Measurements from ENCODE around the gene KBTBD4. TPM values are rescaled to one million over a fixed set of nuclear protein-coding genes. Genes with fewer than 3 reads are reported as not detected.
"Not testable (repeated sequence)": the region's sequence is repeated elsewhere in the genome, so short reads cannot be mapped to it uniquely, and the experiment has no call there.

Gene KBTBD4
- total RNA-seq, 1 donor from 2014 or later, result 14.2 TPM

GRCh38 chr11:47550288-47551047 is 28.3 kb downstream of the KBTBD4 start:
- H3K36me3 Mint-ChIP-seq (ENCODE audit: low read depth), result peaks cover 33% of the 10 kb centered on the region
- H3K27ac Mint-ChIP-seq, result peak overlapping the region; percentile 66
- DNase-seq (ENCODE audit: low spot score), result no peak
- intact Hi-C loops (cut with micrococcal nuclease), result loop anchor here (5.0 to 10.0 kb wide), 2 partner anchors 64 to 123 kb away; partner anchors contain the start of gene PSMC3
- H3K4me3 Mint-ChIP-seq (ENCODE audit: low read depth), result peak overlapping the region; percentile 100
- no peaks in the 10 kb centered on the region for H3K27me3 Mint-ChIP-seq (ENCODE audit: low read depth)
- peaks cover 36% of the 10 kb centered on the region for H3K4me1 Mint-ChIP-seq (ENCODE audit: low read depth)
- no peaks in the 10 kb centered on the region for H3K9me3 Mint-ChIP-seq

DNA sequence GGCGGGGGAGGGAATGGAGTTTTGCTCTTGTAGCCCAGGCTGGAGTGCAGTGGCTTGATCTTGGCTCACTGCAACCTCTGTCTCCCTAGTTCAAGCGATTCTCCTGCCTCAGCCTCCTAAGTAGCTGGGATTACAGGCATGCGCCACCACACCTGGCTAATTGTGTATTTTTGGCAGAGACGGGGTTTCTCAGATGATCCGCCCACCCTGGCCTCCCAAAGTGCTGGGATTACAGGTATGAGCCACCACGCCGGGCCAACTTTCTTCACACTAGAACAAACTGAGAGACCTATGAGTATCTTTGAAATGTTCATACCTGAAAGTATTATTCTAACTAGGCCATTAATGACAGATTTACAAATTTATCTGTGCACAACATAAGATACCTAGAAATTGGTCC is 32.5 kb downstream of the KBTBD4 start:
- H3K9me3 Mint-ChIP-seq; intact Hi-C loops (cut with micrococcal nuclease); DNase-seq (ENCODE audit: low spot score); H3K27me3 Mint-ChIP-seq (ENCODE audit: low read depth); H3K27ac Mint-ChIP-seq; H3K4me3 Mint-ChIP-seq (ENCODE audit: low read depth): not testable (repeated sequence)
- peaks cover 29% of the 10 kb centered on the region for H3K36me3 Mint-ChIP-seq (ENCODE audit: low read depth)
- H3K4me1 Mint-ChIP-seq (ENCODE audit: low read depth), result peaks cover 32% of the 10 kb centered on the region

DNA sequence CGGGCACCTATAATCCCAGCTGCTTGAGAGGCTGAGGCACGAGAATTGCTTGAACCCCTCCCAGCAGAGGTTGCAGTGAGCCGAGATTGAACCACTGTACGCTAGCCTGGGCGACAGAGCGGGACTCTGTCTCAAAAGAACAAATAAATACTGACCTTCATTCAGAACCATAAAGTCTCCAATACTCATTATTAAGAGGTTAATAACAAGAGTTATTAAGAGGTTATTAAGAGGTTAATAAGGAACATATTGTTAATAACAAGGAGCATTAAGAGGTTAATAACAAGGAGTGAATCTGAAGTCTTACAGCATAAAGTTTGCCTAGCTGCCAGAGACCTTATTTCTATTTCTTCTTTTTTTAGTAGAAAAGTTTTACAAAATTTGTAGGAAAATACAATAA is 33.5 kb downstream of the KBTBD4 start:
- H3K36me3 Mint-ChIP-seq (ENCODE audit: low read depth), result peaks cover 29% of the 10 kb centered on the region
- H3K9me3 Mint-ChIP-seq, result no peaks in the 10 kb centered on the region
- peaks cover 32% of the 10 kb centered on the region for H3K4me1 Mint-ChIP-seq (ENCODE audit: low read depth)
- H3K4me3 Mint-ChIP-seq (ENCODE audit: low read depth), result no peak overlapping the region
- no peaks in the 10 kb centered on the region for H3K27me3 Mint-ChIP-seq (ENCODE audit: low read depth)
- DNase-seq (ENCODE audit: low spot score), result no peak
- intact Hi-C loops (cut with micrococcal nuclease), result no loop called here
- no peak overlapping the region for H3K27ac Mint-ChIP-seq

- no peaks in the 10 kb centered on the region for H3K9me3 Mint-ChIP-seq
- peaks cover 30% of the 10 kb centered on the region for H3K4me1 Mint-ChIP-seq (ENCODE audit: low read depth)
- H3K27ac Mint-ChIP-seq, result peak overlapping the region; percentile 84
- H3K27me3 Mint-ChIP-seq (ENCODE audit: low read depth), result no peaks in the 10 kb centered on the region
- intact Hi-C loops (cut with micrococcal nuclease), result loop anchor here (2.0 kb wide), 1 partner anchor 26 kb away; no protein-coding TSS in a partner anchor
- peaks cover 29% of the 10 kb centered on the region for H3K36me3 Mint-ChIP-seq (ENCODE audit: low read depth)
- no peak for DNase-seq (ENCODE audit: low spot score)
- peak overlapping the region; percentile 30 for H3K4me3 Mint-ChIP-seq (ENCODE audit: low read depth)
Measured at GRCh38 chr11:47541070-47541469, 37.7 kb downstream of the KBTBD4 start.

GRCh38 chr11:47539681-47540039 is 39.1 kb downstream of the KBTBD4 start:
- Mint-ChIP-seq H3K36me3 (ENCODE audit: low read depth) (peaks cover 36% of the 10 kb centered on the region), H3K27me3 (ENCODE audit: low read depth) (no peaks in the 10 kb centered on the region)
- intact Hi-C loops (cut with micrococcal nuclease), result loop anchor here (2.0 kb wide), 1 partner anchor 25 kb away; no protein-coding TSS in a partner anchor

DNA sequence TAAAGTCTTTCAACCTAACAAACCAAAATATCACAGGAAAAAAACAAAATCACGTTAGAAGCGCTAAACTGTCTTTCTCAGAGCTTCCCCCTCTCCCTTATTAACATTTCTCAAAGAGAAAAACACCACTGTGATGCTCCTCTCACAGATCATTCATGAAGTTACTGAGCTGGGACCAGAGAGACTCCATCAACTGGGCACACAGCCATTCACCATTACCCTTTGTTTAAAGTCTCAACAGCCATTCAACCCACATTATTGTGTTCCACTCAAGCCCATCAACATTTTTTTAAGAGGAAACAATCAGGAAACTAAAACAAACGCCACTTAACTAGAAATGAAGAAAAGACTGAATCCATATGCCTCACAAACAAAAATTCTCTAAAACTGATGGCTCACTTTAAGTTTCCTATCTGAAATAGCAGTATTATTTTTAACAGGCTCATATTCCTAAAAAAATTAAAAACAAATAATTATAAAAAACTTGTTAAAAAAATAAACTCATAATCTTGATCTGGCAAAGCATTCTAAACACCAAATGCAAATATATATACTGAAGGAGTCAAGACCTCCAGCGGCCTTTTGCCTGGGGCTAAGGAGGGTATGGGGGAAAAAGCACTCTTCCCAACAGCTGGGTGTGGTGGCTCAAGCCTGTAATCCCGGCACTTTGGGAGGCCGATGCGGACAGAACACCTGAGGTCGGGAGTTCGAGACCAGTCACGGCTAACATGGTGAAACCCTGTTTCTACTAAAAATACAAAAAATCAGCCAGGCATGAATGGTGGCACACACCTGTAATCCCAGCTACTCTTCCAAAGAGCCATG is 39.8 kb downstream of the KBTBD4 start:
- intact Hi-C loops (cut with micrococcal nuclease), result no loop called here
- Mint-ChIP-seq H3K4me1 (ENCODE audit: low read depth) (peaks cover 29% of the 10 kb centered on the region), H3K27me3 (ENCODE audit: low read depth) (no peaks in the 10 kb centered on the region), H3K27ac (no peak overlapping the region), H3K4me3 (ENCODE audit: low read depth) (no peak overlapping the region), H3K9me3 (no peaks in the 10 kb centered on the region), H3K36me3 (ENCODE audit: low read depth) (peaks cover 31% of the 10 kb centered on the region)
- no peak for DNase-seq (ENCODE audit: low spot score)

More at GRCh38 chr11:47539681-47540039, 39.1 kb downstream of the KBTBD4 start:
- H3K4me1 Mint-ChIP-seq (ENCODE audit: low read depth), result peaks cover 30% of the 10 kb centered on the region
- no peaks in the 10 kb centered on the region for H3K9me3 Mint-ChIP-seq
- H3K27ac Mint-ChIP-seq, result peak overlapping the region; percentile 84
- no peak overlapping the region for H3K4me3 Mint-ChIP-seq (ENCODE audit: low read depth)
- DNase-seq (ENCODE audit: low spot score), result no peak

DNA sequence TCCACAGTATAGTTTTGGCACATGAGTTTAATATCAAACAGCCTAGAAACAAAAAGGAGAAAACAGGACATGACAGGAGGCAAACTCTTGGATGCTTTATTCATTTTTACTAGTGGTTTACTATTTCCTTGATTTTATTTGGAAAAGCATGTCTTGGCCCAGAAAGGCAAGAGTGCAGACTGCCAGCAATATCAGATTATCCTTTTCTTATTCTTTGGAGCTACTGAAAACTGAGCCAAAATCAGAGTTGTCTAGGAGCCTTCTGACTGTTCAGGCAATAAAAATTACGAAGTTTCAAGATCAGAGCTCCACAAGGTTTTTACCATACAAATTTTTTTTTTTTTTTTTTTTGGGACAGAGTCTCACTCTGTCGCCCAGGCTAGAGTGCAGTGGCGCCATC is 41.9 kb downstream of the KBTBD4 start:
- intact Hi-C loops (cut with micrococcal nuclease), result no loop called here
- peaks cover 29% of the 10 kb centered on the region for H3K36me3 Mint-ChIP-seq (ENCODE audit: low read depth)

GRCh38 chr11:47534704-47535251 is 44.0 kb downstream of the KBTBD4 start:
- intact Hi-C loops (cut with micrococcal nuclease), result no loop called here
- peaks cover 21% of the 10 kb centered on the region for H3K4me1 Mint-ChIP-seq (ENCODE audit: low read depth)
- H3K9me3 Mint-ChIP-seq, result no peaks in the 10 kb centered on the region
- no peaks in the 10 kb centered on the region for H3K27me3 Mint-ChIP-seq (ENCODE audit: low read depth)
- H3K4me3 Mint-ChIP-seq (ENCODE audit: low read depth), result no peak overlapping the region
- peak overlapping the region; percentile 17 for H3K27ac Mint-ChIP-seq
- peaks cover 22% of the 10 kb centered on the region for H3K36me3 Mint-ChIP-seq (ENCODE audit: low read depth)
- DNase-seq (ENCODE audit: low spot score), result no peak

More for the DNA sequence above, 41.9 kb downstream of the KBTBD4 start:
- Mint-ChIP-seq H3K27me3 (ENCODE audit: low read depth) (no peaks in the 10 kb centered on the region), H3K4me3 (ENCODE audit: low read depth) (no peak overlapping the region), H3K27ac (no peak overlapping the region), H3K9me3 (no peaks in the 10 kb centered on the region), H3K4me1 (ENCODE audit: low read depth) (peaks cover 32% of the 10 kb centered on the region)
- DNase-seq (ENCODE audit: low spot score), result no peak

DNA sequence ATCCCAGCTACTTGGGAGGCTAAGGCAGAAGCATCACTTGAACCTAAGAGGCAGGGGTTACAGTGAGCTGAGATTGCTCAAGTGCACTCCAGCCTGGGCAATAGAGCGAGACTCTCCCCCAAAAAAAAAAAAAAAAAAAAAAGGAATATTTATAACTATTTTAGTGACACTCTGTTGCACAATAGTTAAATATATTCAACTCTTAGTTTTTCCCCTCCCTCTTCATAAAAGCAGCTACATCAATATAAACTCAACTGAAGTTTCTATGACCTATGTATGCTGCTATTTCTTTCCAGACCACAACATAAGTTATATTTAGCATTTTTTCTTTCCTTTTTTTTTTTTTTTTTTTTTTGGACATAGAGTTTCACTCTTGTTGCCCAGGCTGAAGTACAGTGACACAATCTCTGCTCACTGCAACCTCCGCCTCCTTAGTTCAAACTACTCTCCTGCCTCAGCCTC is 45.0 kb downstream of the KBTBD4 start:
- Mint-ChIP-seq H3K4me3 (ENCODE audit: low read depth) (no peak overlapping the region), H3K27me3 (ENCODE audit: low read depth) (no peaks in the 10 kb centered on the region), H3K27ac (no peak overlapping the region), H3K4me1 (ENCODE audit: low read depth) (peaks cover 17% of the 10 kb centered on the region), H3K9me3 (no peaks in the 10 kb centered on the region), H3K36me3 (ENCODE audit: low read depth) (peaks cover 17% of the 10 kb centered on the region)
- intact Hi-C loops (cut with micrococcal nuclease), result no loop called here
- no peak for DNase-seq (ENCODE audit: low spot score)

- DNase-seq (ENCODE audit: low spot score), result no peak
- Mint-ChIP-seq H3K27ac (peak overlapping the region; percentile 1), H3K4me1 (ENCODE audit: low read depth) (peaks cover 14% of the 10 kb centered on the region), H3K36me3 (ENCODE audit: low read depth) (peaks cover 18% of the 10 kb centered on the region), H3K4me3 (ENCODE audit: low read depth) (no peak overlapping the region), H3K9me3 (no peaks in the 10 kb centered on the region), H3K27me3 (ENCODE audit: low read depth) (no peaks in the 10 kb centered on the region)
- intact Hi-C loops (cut with micrococcal nuclease), result no loop called here
Measured at GRCh38 chr11:47532597-47533213, 46.1 kb downstream of the KBTBD4 start.

- DNase-seq (ENCODE audit: low spot score), result no peak
- Mint-ChIP-seq H3K4me3 (ENCODE audit: low read depth) (no peak overlapping the region), H3K36me3 (ENCODE audit: low read depth) (peaks cover 18% of the 10 kb centered on the region), H3K27me3 (ENCODE audit: low read depth) (no peaks in the 10 kb centered on the region), H3K27ac (peak overlapping the region; percentile 22), H3K4me1 (ENCODE audit: low read depth) (peaks cover 14% of the 10 kb centered on the region), H3K9me3 (no peaks in the 10 kb centered on the region)
- intact Hi-C loops (cut with micrococcal nuclease), result no loop called here
Measured at GRCh38 chr11:47531666-47532065, 47.1 kb downstream of the KBTBD4 start.

DNA sequence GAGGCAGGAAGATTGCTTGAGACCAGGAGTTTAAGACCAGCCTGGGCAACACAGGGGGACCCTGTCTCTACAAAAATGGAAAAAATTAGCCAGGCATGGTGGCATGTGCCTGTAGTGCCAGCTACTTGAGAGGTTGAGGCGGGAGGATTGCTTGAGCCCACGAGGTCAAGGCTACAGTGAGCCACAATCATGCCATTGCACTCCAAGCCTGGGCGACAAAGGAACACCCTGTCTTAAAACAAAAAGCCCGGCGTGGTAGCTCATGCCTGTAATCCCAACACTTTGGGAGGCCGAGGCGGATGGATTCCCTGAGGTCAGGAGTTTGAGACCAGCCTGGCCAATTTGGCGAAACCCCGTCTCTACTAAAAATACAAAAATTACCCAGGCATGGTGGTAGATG is 48.0 kb downstream of the KBTBD4 start:
- H3K27me3 Mint-ChIP-seq (ENCODE audit: low read depth); H3K27ac Mint-ChIP-seq; H3K4me3 Mint-ChIP-seq (ENCODE audit: low read depth); DNase-seq (ENCODE audit: low spot score); intact Hi-C loops (cut with micrococcal nuclease); H3K9me3 Mint-ChIP-seq: not testable (repeated sequence)
- Mint-ChIP-seq H3K36me3 (ENCODE audit: low read depth) (peaks cover 17% of the 10 kb centered on the region), H3K4me1 (ENCODE audit: low read depth) (peaks cover 22% of the 10 kb centered on the region)

All from activated T-helper 2 cell treated with anti-CD3 and anti-CD28 coated beads, Interferon-gamma antibody, Interleukin-2, Interleukin-4, amounts not matched to agents 10 μg/mL and 5 μg/mL and 100 μg/mL, durations not matched to agents 14 hours and 24 hours and 36 hours (primary cell).